ENCODE data around the gene HES6. TPM values are rescaled to one million over a fixed set of nuclear protein-coding genes. Genes with fewer than 3 reads are reported as not detected.

Gene HES6
- total RNA-seq, 2 donors from 2014 or later = 2.9 to 17.7 TPM

GRCh38 chr2:238284802-238285515 lies 45.1 kb upstream of the HES6 start:
- Histone ChIP-seq H3K36me3 (no peaks in the 10 kb centered on the region), H3K9me3 (no peaks in the 10 kb centered on the region), H3K4me3 (no peak overlapping the region), H3K4me1 (replicated peaks) (peaks cover 51% of the 10 kb centered on the region), H3K27ac (peak overlapping the region; percentile 95 to 96), H3K27me3 (replicated peaks; ENCODE audit: insufficient read depth) (no peaks in the 10 kb centered on the region)
- WGBS = 68% methylated on average over 11 of the region's 11 CpGs
- intact Hi-C loops (cut with DNase I) = loop anchor here (5.0 kb wide), 1 partner anchor 442 kb away; no protein-coding TSS in a partner anchor
- TF ChIP-seq POLR2AphosphoS5 (IDR thresholded peaks at IDR 0.05) (no peak), CTCF (IDR thresholded peaks at IDR 0.05) (no peak), POLR2A (IDR thresholded peaks at IDR 0.05) (no peak)
- DNase-seq (ENCODE audit: low spot score) = no peak

GRCh38 chr2:238282861-238283738 lies 43.3 kb upstream of the HES6 start:
- Histone ChIP-seq H3K27me3 (replicated peaks; ENCODE audit: insufficient read depth) (no peaks in the 10 kb centered on the region), H3K9me3 (no peaks in the 10 kb centered on the region), H3K27ac (peak overlapping the region; percentile 95 to 96), H3K4me3 (no peak overlapping the region), H3K4me1 (replicated peaks) (peaks cover 44% of the 10 kb centered on the region), H3K36me3 (no peaks in the 10 kb centered on the region)
- intact Hi-C loops (cut with DNase I) = no loop called here
- WGBS = 87% methylated on average over 17 of the region's 17 CpGs
- DNase-seq (ENCODE audit: low spot score) = no peak
- TF ChIP-seq CTCF (IDR thresholded peaks at IDR 0.05) (no peak), POLR2A (IDR thresholded peaks at IDR 0.05) (no peak), POLR2AphosphoS5 (IDR thresholded peaks at IDR 0.05) (no peak)

- Histone ChIP-seq H3K4me3 (no peak overlapping the region), H3K27ac (no peak overlapping the region), H3K27me3 (replicated peaks; ENCODE audit: insufficient read depth) (no peaks in the 10 kb centered on the region), H3K4me1 (replicated peaks) (peaks cover 39% of the 10 kb centered on the region), H3K36me3 (no peaks in the 10 kb centered on the region), H3K9me3 (no peaks in the 10 kb centered on the region)
- 85% methylated on average over 13 of the region's 13 CpGs for WGBS
- TF ChIP-seq CTCF (IDR thresholded peaks at IDR 0.05) = no peak
- no peak for TF ChIP-seq POLR2AphosphoS5 (IDR thresholded peaks at IDR 0.05)
- no peak for TF ChIP-seq POLR2A (IDR thresholded peaks at IDR 0.05)
- intact Hi-C loops (cut with DNase I) = no loop called here
- DNase-seq (ENCODE audit: low spot score) = no peak
These were observed 42.1 kb upstream of the HES6 start for GRCh38 chr2:238281826-238282480.

GRCh38 chr2:238280083-238280825 lies 40.4 kb upstream of the HES6 start:
- H3K36me3 ChIP-seq = peaks cover 0 to 5% of the 10 kb centered on the region in 2 donors
- no peaks in the 10 kb centered on the region for H3K27me3 ChIP-seq (replicated peaks; ENCODE audit: insufficient read depth)
- H3K4me1 ChIP-seq (replicated peaks) = peaks cover 27% of the 10 kb centered on the region
- intact Hi-C loops (cut with DNase I) = no loop called here
- H3K4me3 ChIP-seq = no peak overlapping the region
- H3K27ac ChIP-seq = peak overlapping the region; percentile 15 to 33
- H3K9me3 ChIP-seq = no peaks in the 10 kb centered on the region
- no peak for DNase-seq (ENCODE audit: low spot score)
- TF ChIP-seq CTCF (IDR thresholded peaks at IDR 0.05) (no peak), POLR2A (IDR thresholded peaks at IDR 0.05) (no peak), POLR2AphosphoS5 (IDR thresholded peaks at IDR 0.05) (no peak)
- 78% methylated on average over 12 of the region's 12 CpGs for WGBS
